Prostate gland (tissue), 2 donors: ENCODE data around the gene PLXDC2. TPM values are rescaled to one million over a fixed set of nuclear protein-coding genes. Genes with fewer than 3 reads are reported as not detected.

Source experiments
- DNase-seq: peaks from one replicate; pipeline ENCODE4 v3.0.0-alpha.2; 2019; ENCODE audit warnings: low spot score
- H3K27ac ChIP-seq, 2 donors: fragments of 200-600 bp; sonication (generic); 2 replicates each; pipeline ENCODE4 v1.5.1; 2017 to 2019
- H3K27me3 ChIP-seq: fragments of 200-600 bp; sonication (generic); replicated peaks from 2 replicates; pipeline ENCODE4 v1.5.1; 2019; ENCODE audit not compliant: insufficient read depth
- H3K36me3 ChIP-seq, 2 donors: fragments of 200-600 bp; sonication (generic); 1 replicate in 1 of 2; 2 replicates in 1 of 2; pipeline versions ENCODE4 v1.5.1 to v1.8.1; 2017 to 2019
- H3K4me1 ChIP-seq: fragments of 200-600 bp; sonication (generic); replicated peaks from 2 replicates; pipeline ENCODE4 v1.5.1; 2019
- H3K4me3 ChIP-seq, 2 donors: fragments of 200-600 bp; sonication (generic); 2 replicates each; pipeline ENCODE4 v1.5.1; 2017 to 2019
- H3K9me3 ChIP-seq: fragments of 200-600 bp; sonication (generic); 2 replicates; pipeline ENCODE4 v1.5.1; 2017
- POLR2A ChIP-seq: fragments of 450-650 bp; IDR thresholded peaks from one replicate; pipeline ENCODE4 v1.6.1; 2016; ENCODE audit warnings: antibody characterized with exemption, mild to moderate bottlenecking
- POLR2AphosphoS5 ChIP-seq: sonication (generic); formaldehyde crosslinking; IDR thresholded peaks from one replicate; pipeline ENCODE4 v1.6.1; 2017; ENCODE audit warnings: antibody characterized with exemption
- WGBS: methylation state at CpG from one replicate; pipeline ENCODE4 v1.1.5; 2018; 5-methylcytosine and 5-hydroxymethylcytosine counted together
- intact Hi-C: fragments of 100-400 bp; cut with DNase I; formaldehyde crosslinking; loops from one replicate; pipeline ENCODE4 v1.14.2; 2022
- total RNA-seq, 2 donors: library from RNA; depleted of rRNA; stranded (reverse); fragments of >200 nt; gene quantifications; one replicate each; pipeline ENCODE4 v1.1.0, GENCODE V29; 2016
- TF ChIP-seq, protein P1 (sequence below), 4 experiments: fragments of 200-600 bp in 2 of 4; fragments of 450-650 bp in 2 of 4; sonication (generic) in 2 of 4; IDR thresholded peaks; 1 replicate in 3 of 4; 2 replicates in 1 of 4; pipeline ENCODE4 v1.5.1; 2016 to 2019; ENCODE audit warnings: antibody characterized with exemption in 4 of 4, mild to moderate bottlenecking in 2 of 4, moderate library complexity in 2 of 4

The PLXDC2 gene
- total RNA-seq, 2 donors from 2014 or later, result 19.6 to 83.6 TPM

DNA sequence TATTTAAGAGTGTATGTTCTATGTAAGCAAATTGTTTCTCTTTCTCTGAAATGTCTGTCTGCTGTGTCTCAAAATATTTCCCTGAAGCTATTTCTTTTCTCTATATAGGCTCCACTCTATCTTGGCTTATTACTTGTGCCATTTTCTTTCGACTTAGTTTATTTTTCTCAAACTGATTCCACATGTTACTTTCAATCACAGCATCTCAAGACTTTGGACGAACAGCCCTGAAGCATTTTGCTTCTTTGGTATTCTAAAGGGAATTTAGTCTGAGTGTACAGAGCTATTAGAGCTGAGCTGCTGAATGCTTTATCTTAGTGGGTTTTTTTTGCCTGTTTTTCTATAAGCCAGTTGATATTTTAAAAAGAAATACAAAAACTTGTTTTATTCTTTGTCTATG is 95.7 kb downstream of the PLXDC2 start:
- no peak for DNase-seq
- TF ChIP-seq, protein P1, sequence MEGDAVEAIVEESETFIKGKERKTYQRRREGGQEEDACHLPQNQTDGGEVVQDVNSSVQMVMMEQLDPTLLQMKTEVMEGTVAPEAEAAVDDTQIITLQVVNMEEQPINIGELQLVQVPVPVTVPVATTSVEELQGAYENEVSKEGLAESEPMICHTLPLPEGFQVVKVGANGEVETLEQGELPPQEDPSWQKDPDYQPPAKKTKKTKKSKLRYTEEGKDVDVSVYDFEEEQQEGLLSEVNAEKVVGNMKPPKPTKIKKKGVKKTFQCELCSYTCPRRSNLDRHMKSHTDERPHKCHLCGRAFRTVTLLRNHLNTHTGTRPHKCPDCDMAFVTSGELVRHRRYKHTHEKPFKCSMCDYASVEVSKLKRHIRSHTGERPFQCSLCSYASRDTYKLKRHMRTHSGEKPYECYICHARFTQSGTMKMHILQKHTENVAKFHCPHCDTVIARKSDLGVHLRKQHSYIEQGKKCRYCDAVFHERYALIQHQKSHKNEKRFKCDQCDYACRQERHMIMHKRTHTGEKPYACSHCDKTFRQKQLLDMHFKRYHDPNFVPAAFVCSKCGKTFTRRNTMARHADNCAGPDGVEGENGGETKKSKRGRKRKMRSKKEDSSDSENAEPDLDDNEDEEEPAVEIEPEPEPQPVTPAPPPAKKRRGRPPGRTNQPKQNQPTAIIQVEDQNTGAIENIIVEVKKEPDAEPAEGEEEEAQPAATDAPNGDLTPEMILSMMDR (IDR thresholded peaks at IDR 0.05), result no peak
- WGBS, result 75% methylated on average over 2 of the region's 2 CpGs
- H3K4me3 ChIP-seq, result no peak overlapping the region
- no peaks in the 10 kb centered on the region for H3K9me3 ChIP-seq
- peaks cover 8% of the 10 kb centered on the region for H3K4me1 ChIP-seq
- H3K36me3 ChIP-seq, result no peaks in the 10 kb centered on the region
- H3K27ac ChIP-seq, result no peak overlapping the region
- no peaks in the 10 kb centered on the region for H3K27me3 ChIP-seq
- intact Hi-C loops, result no loop called here

DNA sequence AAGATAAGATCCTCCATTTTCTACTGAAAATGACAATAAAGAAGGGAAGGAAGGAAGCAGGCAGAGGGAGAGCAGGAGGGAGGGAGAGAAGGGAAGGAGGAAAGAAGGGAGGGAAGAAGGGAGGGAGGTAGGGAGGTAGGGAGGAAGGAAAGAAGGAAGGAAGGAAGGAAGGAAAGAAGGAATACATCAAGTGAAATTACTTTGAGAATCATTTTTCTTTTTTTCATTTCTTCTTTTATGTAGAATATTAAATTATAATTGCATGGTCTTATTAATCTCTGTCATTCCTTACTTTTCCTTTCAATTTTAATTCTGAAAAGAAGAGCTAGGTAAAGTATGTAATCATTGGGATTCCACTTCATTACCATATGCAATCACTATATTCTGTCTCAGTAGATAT is 97.8 kb downstream of the PLXDC2 start:
- DNase-seq, result no peak
- no peak overlapping the region for H3K4me3 ChIP-seq
- no peaks in the 10 kb centered on the region for H3K36me3 ChIP-seq
- no peaks in the 10 kb centered on the region for H3K27me3 ChIP-seq
- intact Hi-C loops, result no loop called here
- TF ChIP-seq POLR2A, result no peak
- no peak for TF ChIP-seq POLR2AphosphoS5
- TF ChIP-seq, protein P1 (IDR thresholded peaks at IDR 0.05), result no peak
- peaks cover 8% of the 10 kb centered on the region for H3K4me1 ChIP-seq
- no peak overlapping the region for H3K27ac ChIP-seq
- H3K9me3 ChIP-seq, result no peaks in the 10 kb centered on the region

DNA sequence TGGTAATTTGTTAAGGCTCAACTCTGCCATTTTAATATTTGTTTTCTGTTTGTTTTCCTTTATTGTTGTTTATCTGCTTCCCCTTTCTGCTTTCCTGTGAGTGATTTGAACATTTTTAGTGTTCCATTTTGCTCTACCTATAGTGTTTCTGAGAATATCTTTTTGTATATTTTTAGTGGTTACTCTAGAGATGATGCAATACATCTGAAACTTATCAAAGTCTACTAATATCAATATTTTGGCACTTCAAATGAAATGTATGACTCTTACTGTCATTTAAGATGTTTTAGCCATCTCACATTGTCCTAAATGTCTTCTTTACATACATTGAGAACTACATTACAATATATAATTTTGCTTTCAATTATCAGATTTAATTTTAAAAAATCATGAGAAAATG is 98.9 kb downstream of the PLXDC2 start:
- no peaks in the 10 kb centered on the region for H3K27me3 ChIP-seq
- H3K4me1 ChIP-seq, result peaks cover 3% of the 10 kb centered on the region
- intact Hi-C loops, result no loop called here
- no peak overlapping the region for H3K27ac ChIP-seq
- TF ChIP-seq POLR2AphosphoS5 (no peak), POLR2A (no peak)
- TF ChIP-seq, protein P1 (IDR thresholded peaks at IDR 0.05), result no peak
- DNase-seq, result no peak
- no peak overlapping the region for H3K4me3 ChIP-seq
- no peaks in the 10 kb centered on the region for H3K36me3 ChIP-seq
- H3K9me3 ChIP-seq, result no peaks in the 10 kb centered on the region

DNA sequence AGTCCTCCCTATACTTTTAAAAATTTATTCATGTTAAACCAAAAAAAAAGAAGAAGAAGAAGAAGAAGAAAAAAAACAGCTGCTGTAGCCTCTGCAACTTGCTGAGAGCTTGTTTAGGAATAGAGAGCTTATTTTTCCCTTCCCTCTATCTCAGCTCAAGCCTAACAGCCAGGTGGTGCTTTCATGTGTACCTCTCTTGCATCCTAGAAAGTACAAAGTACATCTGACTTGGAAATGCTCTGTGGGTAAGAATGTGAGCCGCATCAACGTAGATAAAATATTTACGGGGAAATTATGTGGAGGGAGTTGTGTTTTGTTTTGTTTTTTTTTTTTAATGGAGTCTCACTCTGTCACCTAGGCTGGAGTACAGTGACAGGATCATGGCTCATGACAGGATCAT is 99.6 kb downstream of the PLXDC2 start:
- intact Hi-C loops, result no loop called here
- Histone ChIP-seq H3K9me3 (no peaks in the 10 kb centered on the region), H3K4me1 (peaks cover 3% of the 10 kb centered on the region), H3K36me3 (no peaks in the 10 kb centered on the region), H3K27me3 (no peaks in the 10 kb centered on the region), H3K27ac (no peak overlapping the region), H3K4me3 (no peak overlapping the region)
- no peak for DNase-seq
- 86% methylated on average over 3 of the region's 3 CpGs for WGBS
- TF ChIP-seq, protein P1 (IDR thresholded peaks at IDR 0.05), result no peak

DNA sequence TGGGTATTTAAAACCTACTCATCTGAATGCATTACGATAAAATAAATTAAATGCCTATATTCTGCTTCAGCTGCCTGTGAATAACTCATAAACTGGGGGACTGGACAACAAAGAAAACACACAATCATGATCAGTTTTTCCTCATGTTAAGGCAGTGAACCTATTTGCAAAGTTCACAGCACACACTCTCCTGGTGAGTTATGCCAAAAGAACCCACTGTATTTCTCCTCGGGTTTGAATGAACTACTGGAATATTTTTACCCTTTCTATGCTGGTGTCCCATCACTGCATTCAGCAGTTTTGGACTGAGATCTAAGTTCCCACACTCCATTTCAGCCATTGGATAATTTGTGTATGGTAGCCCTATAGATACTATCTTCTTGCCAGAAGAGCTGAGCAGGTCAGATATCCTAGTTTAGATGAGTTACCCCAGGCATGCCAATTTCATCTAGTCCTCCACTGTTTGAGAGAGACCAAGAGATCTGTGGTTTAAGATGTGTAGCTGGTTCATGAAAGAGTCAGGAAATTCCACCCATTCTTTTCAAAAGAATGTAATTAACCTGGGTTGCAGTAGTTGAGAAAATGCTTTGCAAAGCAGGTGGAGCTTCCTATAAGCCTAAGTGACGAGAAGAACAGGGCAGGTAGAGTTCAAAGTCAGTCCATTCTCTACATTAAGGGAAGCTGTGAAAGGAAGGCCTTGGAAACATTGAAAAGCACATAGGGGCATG is 101.7 kb downstream of the PLXDC2 start:
- H3K4me1 ChIP-seq, result peaks cover 3% of the 10 kb centered on the region
- no peak for DNase-seq
- H3K4me3 ChIP-seq, result no peak overlapping the region
- intact Hi-C loops, result no loop called here
- H3K27me3 ChIP-seq, result no peaks in the 10 kb centered on the region
- no peaks in the 10 kb centered on the region for H3K36me3 ChIP-seq
- H3K27ac ChIP-seq, result no peak overlapping the region
- TF ChIP-seq, protein P1 (IDR thresholded peaks at IDR 0.05), result no peak
- TF ChIP-seq POLR2A (no peak), POLR2AphosphoS5 (no peak)
- no peaks in the 10 kb centered on the region for H3K9me3 ChIP-seq
- whole genome bisulfite sequencing, result 39% methylated on average over 3 of the region's 3 CpGs
